GM19099 (cell line): ENCODE data around the gene JMJD7.

ENCODE experiments used
- POLR2A ChIP-seq: IDR thresholded peaks from 3 replicates; pipeline ENCODE4 v1.6.1; 2011; ENCODE audit warnings: low read depth; ENCODE audit not compliant: insufficient read length; ENCODE audit errors: extremely low read depth

The JMJD7 gene

GRCh38 chr15:41842229-41842628 lies 14.3 kb downstream of the JMJD7 start:
- no peak for TF ChIP-seq POLR2A

- TF ChIP-seq POLR2A: no peak
These were observed 15.7 kb downstream of the JMJD7 start for GRCh38 chr15:41843571-41843970.

GRCh38 chr15:41844814-41845213 lies 16.9 kb downstream of the JMJD7 start:
- no peak for TF ChIP-seq POLR2A

GRCh38 chr15:41847206-41847605 lies 19.3 kb downstream of the JMJD7 start:
- TF ChIP-seq POLR2A: no peak

GRCh38 chr15:41847981-41848380 lies 20.1 kb downstream of the JMJD7 start:
- no peak for TF ChIP-seq POLR2A

- no peak for TF ChIP-seq POLR2A
These were observed 20.7 kb downstream of the JMJD7 start for GRCh38 chr15:41848631-41849030.

GRCh38 chr15:41849204-41849603 lies 21.3 kb downstream of the JMJD7 start:
- no peak for TF ChIP-seq POLR2A

GRCh38 chr15:41849861-41850260 lies 22.0 kb downstream of the JMJD7 start:
- TF ChIP-seq POLR2A: no peak

GRCh38 chr15:41850482-41851166 lies 22.7 kb downstream of the JMJD7 start:
- TF ChIP-seq POLR2A: no peak

- TF ChIP-seq POLR2A: no peak
These were observed 23.3 kb downstream of the JMJD7 start for GRCh38 chr15:41851167-41851523.

GRCh38 chr15:41851755-41852370 lies 24.0 kb downstream of the JMJD7 start:
- no peak for TF ChIP-seq POLR2A

GRCh38 chr15:41852736-41853590 lies 25.1 kb downstream of the JMJD7 start:
- no peak for TF ChIP-seq POLR2A

GRCh38 chr15:41853831-41854230 lies 25.9 kb downstream of the JMJD7 start:
- no peak for TF ChIP-seq POLR2A

- no peak for TF ChIP-seq POLR2A
These were observed 26.6 kb downstream of the JMJD7 start for GRCh38 chr15:41854443-41854842.

GRCh38 chr15:41855261-41855961 lies 27.5 kb downstream of the JMJD7 start:
- TF ChIP-seq POLR2A: no peak
